Measurements from ENCODE around the gene VAPA. TPM values are rescaled to one million over a fixed set of nuclear protein-coding genes. Genes with fewer than 3 reads are reported as not detected.
A peak's percentile ranks its signal among the peaks of the same experiment; 100 is the strongest.

VAPA gene
- polyA plus RNA-seq, 1 of the 3 experiments (the other 2 are of a cell fraction), result 109 TPM

- Histone ChIP-seq H3K27me3 (ENCODE audit: insufficient read depth) (no peaks in the 10 kb centered on the region), H3K79me2 (ENCODE audit: insufficient read depth) (peaks cover 77% of the 10 kb centered on the region), H2AFZ (ENCODE audit: low read depth) (no peak overlapping the region), H3K4me1 (ENCODE audit: control insufficient read depth in 1 of 2, insufficient read depth in 2 of 2, low read depth in 1 of 2, low read length in 1 of 2) (peaks cover 19 to 22% of the 10 kb centered on the region in 2 experiments; a peak in 3 of 4 replicates), H3K4me3 (ENCODE audit: low read depth in 2 of 2, low read length in 1 of 2) (no peak overlapping the region), H3F3A (replicated peaks; ENCODE audit: insufficient read depth) (peaks cover 25% of the 10 kb centered on the region), H3K27ac (ENCODE audit: low read depth in 2 of 2, low read length in 1 of 2) (peak overlapping the region in 1 of 2 experiments; percentile 82; a peak in 1 of 4 replicates), H3K9ac (peak overlapping the region; percentile 94; the same call in 1 of the 2 replicates), H3K4me2 (peak overlapping the region; percentile 82; the same call in 1 of the 2 replicates), H3K9me2 (no peaks in the 10 kb centered on the region), H3K36me3 (replicated peaks in 1 of 2; ENCODE audit: control insufficient read depth in 1 of 2, insufficient read depth in 2 of 2, low read length in 1 of 2) (no peaks in the 10 kb centered on the region), H4K20me1 (ENCODE audit: insufficient read depth) (peaks cover 72% of the 10 kb centered on the region), H3K9me3 (no peaks in the 10 kb centered on the region)
- no peak for TF ChIP-seq USF2 (IDR thresholded peaks at IDR 0.05; ENCODE audit: borderline replicate concordance, low read depth, low read length)
- no peak for TF ChIP-seq TAF1 (IDR thresholded peaks at IDR 0.05; ENCODE audit: borderline replicate concordance, low read depth, low read length)
- TF ChIP-seq ELF1 (IDR thresholded peaks at IDR 0.05), result no peak
- no peak for TF ChIP-seq USF1 (IDR thresholded peaks at IDR 0.05; ENCODE audit: borderline replicate concordance, low read depth)
- TF ChIP-seq MEF2A (IDR thresholded peaks at IDR 0.05; ENCODE audit: borderline replicate concordance, low read depth), result no peak
- TF ChIP-seq RAD21 (IDR thresholded peaks at IDR 0.05; ENCODE audit: low read length), result no peak
- TF ChIP-seq POLR2AphosphoS5 (IDR thresholded peaks at IDR 0.05; ENCODE audit: low read depth, low read length), result no peak
- TF ChIP-seq EP300 (IDR thresholded peaks at IDR 0.05; ENCODE audit: borderline replicate concordance in 1 of 2, low read depth in 1 of 2, low read length in 1 of 2), result no peak
- TF ChIP-seq REST (IDR thresholded peaks at IDR 0.05; ENCODE audit: low read depth, low read length), result no peak
- TF ChIP-seq SMC3 (IDR thresholded peaks at IDR 0.05; ENCODE audit: low read depth, low read length), result no peak
- no peak for TF ChIP-seq GATA2 (CRISPR knock-in tag; IDR thresholded peaks at IDR 0.05)
- no peak for TF ChIP-seq PBX3 (IDR thresholded peaks at IDR 0.05)
- no peak for TF ChIP-seq RCOR1 (IDR thresholded peaks at IDR 0.05; ENCODE audit: low read length)
- no peak for TF ChIP-seq TEAD4 (IDR thresholded peaks at IDR 0.05; ENCODE audit: borderline replicate concordance, insufficient read depth)
- TF ChIP-seq CTCF (IDR thresholded peaks at IDR 0.05), result no peak
- no peak for TF ChIP-seq RXRA (IDR thresholded peaks at IDR 0.05; ENCODE audit: borderline replicate concordance, low read depth)
- no peak for TF ChIP-seq MAX (IDR thresholded peaks at IDR 0.05; ENCODE audit: low read depth)
- TF ChIP-seq EZH2phosphoT487 (IDR thresholded peaks at IDR 0.05; ENCODE audit: borderline replicate concordance, low read depth), result no peak
- no peak for TF ChIP-seq TCF12 (IDR thresholded peaks at IDR 0.05)
- ChIA-PET CTCF (no interaction called here), POLR2A (no interaction called here)
- WGBS (ENCODE audit: low lambda C conversion rate), result 94% methylated on average over 3 of the region's 3 CpGs
- DNase-seq, result no peak
These were observed 3.0 kb downstream of the VAPA start for GRCh38 chr18:9916808-9917207.

Data from SK-N-SH (cell line).